Retinal pigment epithelial cell (primary cell): ENCODE results near the gene UMAD1.
A peak's percentile ranks its signal among the peaks of the same experiment; 100 is the strongest.
"Not testable (repeated sequence)": the region's sequence is repeated elsewhere in the genome, so short reads cannot be mapped to it uniquely, and the experiment has no call there.

Experiments used
- DNase-seq: peaks from one replicate; pipeline ENCODE4 v3.0.0-alpha.2; 2010; ENCODE audit warnings: low read depth
- H3K4me3 ChIP-seq: 2 replicates; pipeline ENCODE4 v1.5.1; 2011; ENCODE audit warnings: mild to moderate bottlenecking, low read length, control low read depth, moderate library complexity
- CTCF ChIP-seq: conservative IDR thresholded peaks from 2 replicates; pipeline ENCODE4 v1.5.1; 2011; ENCODE audit warnings: low read depth, low read length, control low read depth, inconsistent platforms

UMAD1 gene

GRCh38 chr7:7651479-7651878 is 10.9 kb downstream of the UMAD1 start:
- no peak for TF ChIP-seq CTCF
- DNase-seq: no peak

GRCh38 chr7:7652798-7653540 is 12.4 kb downstream of the UMAD1 start:
- no peak for DNase-seq
- H3K4me3 ChIP-seq: no peak overlapping the region
- no peak for TF ChIP-seq CTCF

More at GRCh38 chr7:7651479-7651878, 10.9 kb downstream of the UMAD1 start:
- H3K4me3 ChIP-seq: no peak overlapping the region

GRCh38 chr7:7653593-7654187 is 13.1 kb downstream of the UMAD1 start:
- DNase-seq: no peak
- peak; percentile 66 for TF ChIP-seq CTCF
- H3K4me3 ChIP-seq: no peak overlapping the region

- DNase-seq: no peak
- no peak overlapping the region for H3K4me3 ChIP-seq
- no peak for TF ChIP-seq CTCF
Measured at GRCh38 chr7:7654964-7655715, 14.6 kb downstream of the UMAD1 start.

GRCh38 chr7:7656459-7656858 is 15.9 kb downstream of the UMAD1 start:
- not testable (repeated sequence) for DNase-seq, H3K4me3 ChIP-seq

- peak; percentile 58 for TF ChIP-seq CTCF
- H3K4me3 ChIP-seq: no peak overlapping the region
- DNase-seq: no peak
Measured at GRCh38 chr7:7662527-7662926, 22.0 kb downstream of the UMAD1 start.

- DNase-seq: no peak
Measured at GRCh38 chr7:7664291-7664690, 23.7 kb downstream of the UMAD1 start.

More at GRCh38 chr7:7664291-7664690, 23.7 kb downstream of the UMAD1 start:
- TF ChIP-seq CTCF: no peak
- no peak overlapping the region for H3K4me3 ChIP-seq
